CD8-positive, alpha-beta memory T cell (primary cell): ENCODE results near the gene SMIM26. TPM values are rescaled to one million over a fixed set of nuclear protein-coding genes. Genes with fewer than 3 reads are reported as not detected.

Experiments used
- CTCF ChIA-PET: fragments of 350-600 bp; sonication (Branson Sonifier 250); formaldehyde crosslinking; loops from one replicate; lab custom pipeline; 2021; ENCODE audit warnings: antibody characterized with exemption; lab: Charles Lee
- POLR2A ChIA-PET: fragments of 350-600 bp; sonication (Branson Sonifier 250); formaldehyde crosslinking; loops from one replicate; lab custom pipeline; 2021; ENCODE audit warnings: antibody characterized with exemption; lab: Charles Lee
- DNase-seq, 5 donors: peaks; one replicate each; pipeline versions ENCODE4 v3.0.0 to v3.0.0-alpha.2; 2020 to 2022; ENCODE audit warnings: mixed read lengths in 1 of 5
- H3K27ac ChIP-seq: one replicate; pipeline ENCODE4 v1.7.0; 2013; ENCODE audit warnings: low read depth, mild to moderate bottlenecking, low read length, moderate library complexity
- H3K27me3 ChIP-seq: 2 replicates; pipeline ENCODE4 v1.7.0; 2013; ENCODE audit warnings: low read length, mild to moderate bottlenecking; ENCODE audit not compliant: insufficient read depth, poor library complexity, severe bottlenecking
- H3K36me3 ChIP-seq: 2 replicates; pipeline ENCODE4 v1.7.0; 2013; ENCODE audit warnings: mild to moderate bottlenecking, low read length, moderate library complexity; ENCODE audit not compliant: insufficient read depth
- H3K4me1 ChIP-seq: 2 replicates; pipeline ENCODE4 v1.7.0; 2013; ENCODE audit warnings: mild to moderate bottlenecking, low read length, moderate library complexity; ENCODE audit not compliant: insufficient read depth
- H3K4me3 ChIP-seq: 2 replicates; pipeline ENCODE4 v1.7.0; 2013; ENCODE audit warnings: mild to moderate bottlenecking, low read length
- H3K9me3 ChIP-seq: 2 replicates; pipeline ENCODE4 v1.7.0; 2013; ENCODE audit warnings: mild to moderate bottlenecking, low read length
- H3K27ac Mint-ChIP-seq, 8 donors: one replicate each; pipeline ENCODE4 v1.8.0; 2020 to 2021; ENCODE audit warnings: mixed read lengths in 8 of 8, mild to moderate bottlenecking in 6 of 8, inconsistent platforms in 3 of 8, moderate library complexity in 3 of 8
- H3K27me3 Mint-ChIP-seq, 2 donors: one replicate each; pipeline ENCODE4 v1.8.0; 2020 to 2021; ENCODE audit warnings: mixed read lengths in 2 of 2, mild to moderate bottlenecking in 1 of 2, moderate library complexity in 1 of 2
- H3K36me3 Mint-ChIP-seq, 3 donors: one replicate each; pipeline ENCODE4 v1.8.0; 2020 to 2021; ENCODE audit warnings: mixed read lengths in 3 of 3, inconsistent platforms in 1 of 3, mild to moderate bottlenecking in 1 of 3
- H3K4me1 Mint-ChIP-seq, 3 donors: one replicate each; pipeline ENCODE4 v1.8.0; 2020 to 2021; ENCODE audit warnings: mixed read lengths in 3 of 3, inconsistent platforms in 1 of 3, mild to moderate bottlenecking in 1 of 3
- H3K4me3 Mint-ChIP-seq, 7 donors: one replicate each; pipeline ENCODE4 v1.8.0; 2020 to 2021; ENCODE audit warnings: mixed read lengths in 7 of 7, mild to moderate bottlenecking in 6 of 7, moderate library complexity in 4 of 7, inconsistent platforms in 2 of 7
- H3K9me3 Mint-ChIP-seq, 5 donors: one replicate each; pipeline ENCODE4 v1.8.0; 2020 to 2022; ENCODE audit warnings: mixed read lengths in 5 of 5, mild to moderate bottlenecking in 3 of 5, moderate library complexity in 2 of 5, inconsistent platforms in 1 of 5
- polyA plus RNA-seq: library from polyadenylated mRNA; unstranded; fragments of 300-500 nt; fragmentation: Illumina TruSeq; gene quantifications from one replicate; pipeline ENCODE4 v1.2.3, GENCODE V29; 2021
- total RNA-seq, 2 experiments: library from RNA; stranded (reverse); gene quantifications; one replicate each; pipeline ENCODE4 v1.2.3, GENCODE V29; 2021

Gene SMIM26
- total and polyA plus RNA-seq, 3 experiments from 2014 or later: 45.2 to 187 (median 47.1) TPM

GRCh38 chr20:18613553-18613952 lies 46.3 kb downstream of the SMIM26 start:
- Mint-ChIP-seq H3K36me3 (peaks cover 0 to 57% (median 9%) of the 10 kb centered on the region in 3 donors), H3K27ac (no peak overlapping the region), H3K4me1 (peaks cover 6 to 18% (median 11%) of the 10 kb centered on the region in 3 donors), H3K27me3 (no peaks in the 10 kb centered on the region), H3K9me3 (no peaks in the 10 kb centered on the region), H3K4me3 (no peak overlapping the region)
- DNase-seq: no peak
- POLR2A ChIA-PET: no interaction called here
- no peaks in the 10 kb centered on the region for H3K27me3 ChIP-seq
- no peak overlapping the region for H3K27ac ChIP-seq
- no peaks in the 10 kb centered on the region for H3K9me3 ChIP-seq
- no peaks in the 10 kb centered on the region for H3K36me3 ChIP-seq
- no peak overlapping the region for H3K4me3 ChIP-seq
- H3K4me1 ChIP-seq: no peaks in the 10 kb centered on the region
- CTCF ChIA-PET: no interaction called here

GRCh38 chr20:18614244-18614643 lies 47.0 kb downstream of the SMIM26 start:
- H3K27ac Mint-ChIP-seq: peak overlapping the region in 4 of 8 donors; percentile 18 to 61 (median 38)
- peaks cover 8 to 17% (median 11%) of the 10 kb centered on the region in 3 donors for H3K4me1 Mint-ChIP-seq
- H3K36me3 Mint-ChIP-seq: peaks cover 0 to 56% (median 9%) of the 10 kb centered on the region in 3 donors
- CTCF ChIA-PET: no interaction called here
- Histone ChIP-seq H3K9me3 (no peaks in the 10 kb centered on the region), H3K4me1 (no peaks in the 10 kb centered on the region), H3K36me3 (no peaks in the 10 kb centered on the region), H3K27ac (no peak overlapping the region), H3K4me3 (no peak overlapping the region), H3K27me3 (no peaks in the 10 kb centered on the region)
- no peak for DNase-seq
- H3K27me3 Mint-ChIP-seq: no peaks in the 10 kb centered on the region
- no peak overlapping the region for H3K4me3 Mint-ChIP-seq
- POLR2A ChIA-PET: no interaction called here
- no peaks in the 10 kb centered on the region for H3K9me3 Mint-ChIP-seq

GRCh38 chr20:18615020-18615650 lies 47.9 kb downstream of the SMIM26 start:
- ChIA-PET CTCF (interaction anchor here (0.9 kb wide), 1 partner anchor 12 kb away, joined by 3 read pairs; no protein-coding TSS in a partner anchor), POLR2A (no interaction called here)
- no peaks in the 10 kb centered on the region for H3K36me3 ChIP-seq
- Mint-ChIP-seq H3K9me3 (no peaks in the 10 kb centered on the region), H3K27me3 (no peaks in the 10 kb centered on the region), H3K36me3 (peaks cover 0 to 48% (median 8%) of the 10 kb centered on the region in 3 donors), H3K27ac (peak overlapping the region in 5 of 8 donors; percentile 17 to 84 (median 75)), H3K4me1 (peaks cover 8 to 17% (median 11%) of the 10 kb centered on the region in 3 donors), H3K4me3 (no peak overlapping the region)
- DNase-seq: no peak
- no peaks in the 10 kb centered on the region for H3K4me1 ChIP-seq
- no peak overlapping the region for H3K27ac ChIP-seq
- H3K27me3 ChIP-seq: no peaks in the 10 kb centered on the region
- no peak overlapping the region for H3K4me3 ChIP-seq
- no peaks in the 10 kb centered on the region for H3K9me3 ChIP-seq

Other genes with a start within 250 kb of the SMIM26 start
- 1 to 10 TPM; 2.8 to 3.1 TPM for gene DZANK1, start 100.4 kb upstream of the SMIM26 start, total RNA-seq
- 1.7 TPM for gene DZANK1, start 100.4 kb upstream of the SMIM26 start, polyA plus RNA-seq
- 10 to 100 TPM; 17.3 to 18.0 TPM for gene POLR3F, start 100.0 kb upstream of the SMIM26 start, total RNA-seq
- 8.2 TPM for gene POLR3F, start 100.0 kb upstream of the SMIM26 start, polyA plus RNA-seq
- gene RBBP9, start 70.2 kb upstream of the SMIM26 start, total RNA-seq: 10 to 100 TPM; 18.1 to 20.4 TPM
- gene RBBP9, start 70.2 kb upstream of the SMIM26 start, polyA plus RNA-seq: 7.9 TPM
- 100 to 1,000 TPM; 103 to 105 TPM for gene SEC23B, start 59.5 kb upstream of the SMIM26 start, total RNA-seq
- 51.1 TPM for gene SEC23B, start 59.5 kb upstream of the SMIM26 start, polyA plus RNA-seq
- gene DTD1, start 20.6 kb downstream of the SMIM26 start, total RNA-seq: 10 to 100 TPM; 60.2 to 60.8 TPM
- gene DTD1, start 20.6 kb downstream of the SMIM26 start, polyA plus RNA-seq: 59.6 TPM
- gene SCP2D1, start 246.4 kb downstream of the SMIM26 start, total RNA-seq: not detected
- gene SCP2D1, start 246.4 kb downstream of the SMIM26 start, polyA plus RNA-seq: not detected